GM12864 (cell line): ENCODE measurements around the gene TMEM132E.

ENCODE experiments used
- DNase-seq: peaks from one replicate; pipeline ENCODE4 v3.0.0-alpha.2; 2011; ENCODE audit warnings: low read depth
- H3K4me3 ChIP-seq: 2 replicates; pipeline ENCODE4 v1.5.1; 2011; ENCODE audit warnings: mild to moderate bottlenecking, low read depth, low read length, control low read depth
- TF ChIP-seq, protein P1 (sequence below): IDR thresholded peaks from 2 replicates; pipeline ENCODE4 v1.5.1; 2011; ENCODE audit warnings: low read depth, mild to moderate bottlenecking, moderate library complexity, low read length, control low read depth, inconsistent platforms; ENCODE audit errors: missing control alignments

Gene TMEM132E

GRCh38 chr17:34650051-34650750 is 70.8 kb downstream of the TMEM132E start:
- H3K4me3 ChIP-seq: no peak overlapping the region
- no peak for DNase-seq
- TF ChIP-seq, protein P1, sequence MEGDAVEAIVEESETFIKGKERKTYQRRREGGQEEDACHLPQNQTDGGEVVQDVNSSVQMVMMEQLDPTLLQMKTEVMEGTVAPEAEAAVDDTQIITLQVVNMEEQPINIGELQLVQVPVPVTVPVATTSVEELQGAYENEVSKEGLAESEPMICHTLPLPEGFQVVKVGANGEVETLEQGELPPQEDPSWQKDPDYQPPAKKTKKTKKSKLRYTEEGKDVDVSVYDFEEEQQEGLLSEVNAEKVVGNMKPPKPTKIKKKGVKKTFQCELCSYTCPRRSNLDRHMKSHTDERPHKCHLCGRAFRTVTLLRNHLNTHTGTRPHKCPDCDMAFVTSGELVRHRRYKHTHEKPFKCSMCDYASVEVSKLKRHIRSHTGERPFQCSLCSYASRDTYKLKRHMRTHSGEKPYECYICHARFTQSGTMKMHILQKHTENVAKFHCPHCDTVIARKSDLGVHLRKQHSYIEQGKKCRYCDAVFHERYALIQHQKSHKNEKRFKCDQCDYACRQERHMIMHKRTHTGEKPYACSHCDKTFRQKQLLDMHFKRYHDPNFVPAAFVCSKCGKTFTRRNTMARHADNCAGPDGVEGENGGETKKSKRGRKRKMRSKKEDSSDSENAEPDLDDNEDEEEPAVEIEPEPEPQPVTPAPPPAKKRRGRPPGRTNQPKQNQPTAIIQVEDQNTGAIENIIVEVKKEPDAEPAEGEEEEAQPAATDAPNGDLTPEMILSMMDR: no peak

DNA sequence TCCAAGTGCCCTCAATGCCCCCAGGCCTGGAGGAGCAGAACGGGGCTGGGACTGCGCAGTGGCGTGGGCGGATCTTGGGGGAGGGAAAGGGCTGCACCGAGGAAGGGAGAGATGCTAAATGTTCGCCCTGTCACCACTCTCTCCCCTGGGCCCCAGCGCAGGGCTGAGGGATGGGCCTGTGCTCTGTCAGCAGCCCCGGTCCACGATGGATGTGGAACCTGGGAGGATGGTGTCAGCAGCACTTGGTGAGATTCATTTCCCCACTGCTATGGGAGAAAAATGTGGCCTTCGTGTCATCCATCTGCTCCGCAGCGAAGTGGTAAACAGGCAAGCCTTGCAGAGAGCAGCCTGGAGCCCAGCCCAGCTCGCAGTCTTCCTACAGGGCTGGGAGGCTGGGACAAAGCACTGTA is 72.0 kb downstream of the TMEM132E start:
- no peak overlapping the region for H3K4me3 ChIP-seq
- no peak for DNase-seq
- TF ChIP-seq, protein P1: no peak

DNA sequence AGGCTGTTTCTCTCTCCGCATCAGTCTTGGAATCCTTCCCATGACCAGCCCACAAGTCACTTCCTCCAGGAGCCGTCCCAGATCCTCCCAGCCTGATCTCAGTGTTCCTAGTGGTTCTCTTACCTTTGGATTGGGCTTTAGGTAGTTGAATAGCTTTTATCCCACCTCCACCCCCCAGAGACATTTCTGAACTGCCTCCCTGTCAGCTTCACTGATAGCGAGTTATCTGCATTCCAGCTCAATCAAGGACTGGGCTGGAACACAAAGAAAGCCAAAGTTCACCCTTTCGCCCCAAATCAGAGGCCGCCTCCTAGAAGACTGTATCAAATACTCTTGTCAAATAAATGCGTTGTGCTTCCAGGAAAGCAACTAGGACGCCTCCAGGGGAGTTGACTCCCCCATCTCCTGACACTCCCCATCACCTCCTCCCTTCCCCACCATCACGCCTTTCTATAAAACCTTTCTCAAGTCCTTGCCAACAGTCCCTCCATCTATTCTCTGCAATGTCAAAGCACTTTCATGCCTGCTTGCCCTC is 72.7 kb downstream of the TMEM132E start:
- H3K4me3 ChIP-seq: no peak overlapping the region
- DNase-seq: no peak
- TF ChIP-seq, protein P1: no peak

DNA sequence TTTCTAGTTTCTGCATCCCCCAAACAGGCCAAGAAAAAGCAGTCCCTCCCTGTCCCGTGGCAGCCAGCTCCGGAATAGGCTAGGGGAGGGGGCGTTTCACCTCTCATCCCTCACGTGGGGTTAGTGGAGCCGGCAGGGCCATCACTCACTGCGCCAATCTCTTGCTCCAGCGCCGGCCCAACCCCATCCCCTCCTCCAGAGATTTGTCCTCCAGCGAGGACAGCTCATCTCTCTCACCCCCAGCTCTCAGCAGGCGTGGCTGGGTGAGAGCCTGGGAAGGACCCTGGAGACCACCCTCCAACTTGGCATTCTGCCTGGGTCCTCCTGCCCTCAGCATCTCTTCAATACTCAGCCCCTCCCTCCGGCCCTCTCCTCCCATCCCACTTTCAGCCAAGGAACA is 74.1 kb downstream of the TMEM132E start:
- TF ChIP-seq, protein P1: no peak
- DNase-seq: no peak

DNA sequence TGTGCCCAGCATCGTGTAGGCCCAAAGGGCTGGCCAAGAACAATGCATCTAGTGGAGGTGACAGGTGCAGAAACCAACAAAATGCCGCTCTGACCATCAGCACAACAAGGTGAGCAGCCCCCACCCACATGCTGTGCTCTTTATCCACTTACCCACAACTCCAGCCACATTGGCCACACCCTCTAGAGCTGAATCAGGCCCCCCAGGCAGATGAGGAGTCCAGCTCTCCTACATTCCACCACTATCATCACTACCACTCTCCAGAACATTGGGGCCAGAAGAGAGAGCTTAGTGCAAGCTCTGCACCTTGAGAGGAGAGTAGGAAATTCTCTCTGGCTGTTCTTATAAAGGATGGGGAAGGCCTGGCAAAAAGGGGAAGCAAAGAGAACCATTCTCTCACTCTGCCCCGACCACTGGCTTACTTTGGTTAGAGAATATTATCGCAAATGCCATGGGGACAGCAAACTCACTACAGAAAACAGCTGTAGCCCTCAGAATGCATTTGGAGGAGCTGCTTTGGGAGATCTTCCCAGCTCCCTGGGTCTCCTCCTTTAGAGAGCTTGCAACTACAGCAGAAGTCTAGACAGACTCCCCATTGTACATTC is 75.0 kb downstream of the TMEM132E start:
- no peak overlapping the region for H3K4me3 ChIP-seq
- TF ChIP-seq, protein P1: no peak
- DNase-seq: no peak

More for the DNA sequence above, 74.1 kb downstream of the TMEM132E start:
- no peak overlapping the region for H3K4me3 ChIP-seq

- no peak for DNase-seq
- no peak overlapping the region for H3K4me3 ChIP-seq
- TF ChIP-seq, protein P1: no peak
Measured at GRCh38 chr17:34654881-34655276, 75.5 kb downstream of the TMEM132E start.
